HG03521 (cell line): ENCODE results near the gene CD9.
"Not testable (repeated sequence)": the region's sequence is repeated elsewhere in the genome, so short reads cannot be mapped to it uniquely, and the experiment has no call there.

Experiments
- ATAC-seq: cut with Tn5 transposase; IDR thresholded peaks from one replicate; pipeline ENCODE4 v1.9.1; 2021; ENCODE audit warnings: mild to moderate bottlenecking, moderate library complexity; ENCODE audit not compliant: unreplicated experiment

Gene CD9, protein sequence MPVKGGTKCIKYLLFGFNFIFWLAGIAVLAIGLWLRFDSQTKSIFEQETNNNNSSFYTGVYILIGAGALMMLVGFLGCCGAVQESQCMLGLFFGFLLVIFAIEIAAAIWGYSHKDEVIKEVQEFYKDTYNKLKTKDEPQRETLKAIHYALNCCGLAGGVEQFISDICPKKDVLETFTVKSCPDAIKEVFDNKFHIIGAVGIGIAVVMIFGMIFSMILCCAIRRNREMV

DNA sequence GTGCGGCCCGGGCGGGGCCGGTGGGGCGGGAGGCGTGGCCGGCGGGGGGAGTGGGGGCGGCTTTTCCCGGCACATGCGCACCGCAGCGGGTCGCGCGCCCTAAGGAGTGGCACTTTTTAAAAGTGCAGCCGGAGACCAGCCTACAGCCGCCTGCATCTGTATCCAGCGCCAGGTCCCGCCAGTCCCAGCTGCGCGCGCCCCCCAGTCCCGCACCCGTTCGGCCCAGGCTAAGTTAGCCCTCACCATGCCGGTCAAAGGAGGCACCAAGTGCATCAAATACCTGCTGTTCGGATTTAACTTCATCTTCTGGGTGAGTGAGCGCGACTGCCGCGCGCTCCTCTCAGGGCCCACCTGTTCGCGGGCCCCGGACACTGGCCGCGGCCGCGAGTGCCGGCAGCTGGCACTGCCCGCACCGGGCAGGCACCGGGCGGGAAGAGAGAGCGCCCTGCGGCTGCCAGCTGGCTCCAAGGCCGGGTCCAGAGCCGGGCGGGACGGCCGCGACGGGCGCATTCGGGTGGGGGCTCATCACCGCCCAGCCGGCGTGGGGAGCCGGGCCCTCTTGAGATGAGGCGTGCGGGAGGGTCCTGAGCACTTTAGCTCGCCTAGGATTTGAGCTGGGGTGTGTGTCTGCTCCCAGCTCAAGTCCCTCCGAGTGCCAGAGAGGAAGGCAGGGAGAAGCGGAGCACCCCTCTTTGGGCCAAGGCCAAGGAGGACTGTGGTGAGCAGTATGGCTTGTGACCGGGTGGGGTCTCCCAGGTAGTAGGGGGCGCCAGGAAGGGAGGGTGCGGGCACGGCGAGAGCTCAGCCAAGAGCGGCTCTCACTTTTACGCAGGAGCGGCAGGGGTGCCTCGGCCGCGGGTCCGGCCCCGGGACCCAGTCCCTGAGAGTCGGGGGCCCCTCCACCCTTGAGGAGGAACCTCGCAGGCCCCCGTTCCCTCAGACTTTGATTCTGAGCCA is at the start of gene CD9:
CD9 (plus strand) TSS at position 145 of the 957 bp plus-strand sequence; CDS start at position 245, 100 bp downstream.
- ATAC-seq: no peak

DNA sequence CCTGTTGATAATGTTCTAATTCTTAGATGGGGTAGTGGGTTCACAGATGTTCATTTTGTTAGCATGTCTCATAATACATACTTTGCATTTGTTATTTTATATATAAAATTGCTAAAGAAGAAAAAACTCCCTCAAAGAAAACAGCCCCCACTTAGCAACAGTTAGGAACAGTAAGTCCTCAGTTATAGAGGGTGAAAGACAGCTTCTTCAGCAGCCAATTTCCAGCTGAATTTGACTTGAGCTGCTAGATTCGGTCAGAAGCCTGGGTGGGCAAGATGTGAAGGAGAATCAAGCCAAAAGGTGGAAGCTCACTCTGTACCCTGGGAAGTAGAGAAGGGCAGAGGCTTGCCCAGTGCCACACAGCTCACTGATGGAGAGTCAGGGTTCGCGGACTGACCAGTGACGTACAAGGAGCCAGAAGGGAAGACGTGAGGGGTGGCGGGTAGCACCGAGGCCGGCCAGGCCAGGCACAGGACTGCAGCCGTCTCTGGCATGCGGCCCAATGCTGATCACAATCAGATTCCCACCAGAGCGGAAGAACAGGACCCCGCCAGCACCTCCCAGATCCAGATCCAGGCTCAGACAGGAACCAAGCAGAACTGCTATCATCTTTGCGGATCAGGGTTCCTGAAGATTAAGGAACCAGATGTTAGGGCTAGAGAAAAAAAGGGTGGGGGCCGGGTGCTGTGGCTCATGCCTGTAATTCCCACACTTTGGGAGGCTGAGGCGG is 45.3 kb upstream of the CD9 start:
- ATAC-seq: no peak

DNA sequence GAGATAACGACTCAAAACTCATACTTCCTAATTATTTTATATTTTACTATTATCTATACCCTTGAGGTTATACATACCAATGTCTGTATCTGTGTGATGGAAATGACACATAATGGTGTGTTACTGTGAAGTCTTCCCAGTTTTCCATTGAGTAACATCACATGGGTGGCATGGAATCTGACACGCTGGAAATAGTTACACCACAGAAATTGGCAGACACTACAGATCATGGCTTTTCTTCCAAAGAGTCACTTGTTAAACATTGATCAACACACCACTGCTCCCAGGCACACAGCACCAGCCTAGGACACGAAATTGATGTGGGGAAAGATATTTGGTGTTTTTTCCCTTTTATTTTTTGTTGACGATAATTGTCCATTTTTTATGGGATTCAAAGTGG is 42.7 kb upstream of the CD9 start:
- no peak for ATAC-seq

DNA sequence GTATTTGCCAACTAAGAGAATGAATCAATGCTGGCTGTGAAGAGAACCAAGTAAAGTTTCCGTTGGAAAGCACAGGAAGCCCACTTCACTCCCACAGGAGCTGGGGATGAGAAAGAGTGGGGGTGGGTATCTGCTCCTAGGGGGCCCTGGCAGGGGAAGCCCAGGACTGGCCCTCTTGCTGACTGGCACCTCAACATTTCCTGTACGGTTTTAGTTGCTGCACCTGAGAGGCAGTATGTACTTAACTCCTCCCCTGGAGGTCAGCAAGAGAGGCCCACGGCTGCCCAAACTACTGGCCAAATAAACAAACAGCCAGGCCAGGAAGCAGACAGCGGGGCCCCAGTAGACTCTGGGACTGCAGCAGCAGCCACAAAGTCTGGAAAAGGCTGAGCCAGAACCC is 41.9 kb upstream of the CD9 start:
- no peak for ATAC-seq

DNA sequence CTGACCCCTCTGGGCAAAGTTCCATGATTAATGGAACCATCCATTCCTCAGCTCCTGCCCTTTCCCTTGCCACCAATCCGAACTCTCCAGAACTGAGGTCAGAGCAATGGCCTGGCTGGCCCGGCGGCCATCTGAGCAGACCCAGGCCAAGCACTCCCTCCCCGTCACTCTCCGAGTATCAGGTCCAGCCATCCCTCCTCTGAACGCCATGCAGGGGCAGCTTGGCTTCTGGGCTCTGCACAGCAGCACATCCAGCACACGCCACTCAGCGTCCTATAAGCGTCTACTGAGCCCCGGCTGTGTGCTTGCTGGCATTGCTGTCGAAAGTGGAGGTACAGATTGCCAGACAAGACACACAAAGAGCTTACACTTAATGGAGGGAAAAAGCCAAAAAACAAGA is 41.5 kb upstream of the CD9 start:
- no peak for ATAC-seq

DNA sequence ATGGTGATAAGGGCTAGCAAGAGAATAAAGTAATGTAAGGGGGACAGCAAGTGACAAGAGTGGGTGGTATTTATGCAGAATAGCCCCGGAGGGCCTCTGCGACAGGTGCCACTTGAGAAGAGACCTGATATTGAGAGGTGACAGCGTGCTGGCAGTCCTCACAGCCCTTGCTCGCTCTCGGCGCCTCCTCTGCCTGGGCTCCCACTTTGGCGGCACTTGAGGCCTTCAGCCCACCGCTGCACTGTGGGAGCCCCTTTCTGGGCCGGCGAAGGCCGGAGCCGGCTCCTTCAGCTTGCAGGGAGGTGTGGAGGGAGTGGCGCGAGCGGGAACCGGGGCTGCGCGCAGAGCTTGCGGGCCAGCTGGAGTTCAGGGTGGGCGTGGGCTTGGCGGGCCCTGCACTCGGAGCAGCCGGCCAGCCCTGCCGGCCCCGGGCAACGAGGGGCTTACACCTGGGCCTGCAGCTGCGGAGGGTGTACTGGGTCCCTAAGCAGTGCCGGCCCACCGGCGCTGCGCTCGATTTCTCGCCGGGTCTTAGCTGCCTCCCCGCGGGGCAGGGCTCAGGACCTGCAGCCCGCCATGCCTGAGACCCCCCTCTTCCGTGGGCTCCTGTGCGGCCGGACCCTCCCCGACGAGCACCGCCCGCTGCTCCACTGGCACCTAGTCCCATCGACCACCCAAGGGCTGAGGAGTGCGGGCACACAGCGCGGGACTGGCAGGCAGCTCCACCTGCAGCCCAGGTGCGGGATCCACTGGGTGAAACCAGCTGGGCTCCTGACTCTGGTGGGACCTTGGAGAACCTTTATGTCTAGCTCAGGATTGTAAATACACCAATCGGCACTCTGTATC is 40.8 kb upstream of the CD9 start:
- not testable (repeated sequence) for ATAC-seq

DNA sequence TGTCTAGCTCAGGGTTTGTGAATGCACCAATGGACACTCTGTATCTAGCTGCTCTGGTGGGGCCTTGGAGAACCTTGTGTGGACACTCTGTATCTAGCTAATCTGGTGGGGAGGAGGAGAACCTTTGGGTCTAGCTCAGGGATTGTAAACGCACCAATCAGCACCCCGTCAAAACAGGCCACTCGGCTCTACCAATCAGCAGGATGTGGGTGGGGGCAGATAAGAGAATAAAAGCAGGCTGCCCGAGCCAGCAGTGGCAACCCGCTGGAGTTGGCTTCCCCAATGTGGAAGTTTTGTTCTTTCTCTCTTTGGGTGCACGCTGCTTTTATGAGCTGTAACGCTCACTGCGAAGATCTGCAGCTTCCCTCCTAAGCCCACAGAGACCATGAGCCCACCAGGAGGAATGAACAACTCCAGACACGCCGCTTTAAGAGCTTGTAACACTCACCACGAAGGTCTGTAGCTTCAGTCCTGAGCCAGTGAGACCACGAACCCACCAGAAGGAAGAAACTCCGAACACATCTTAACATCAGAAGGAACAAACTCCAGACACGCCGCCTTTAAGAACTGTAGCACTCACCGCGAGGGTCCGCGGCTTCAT is 40.1 kb upstream of the CD9 start:
- not testable (repeated sequence) for ATAC-seq

DNA sequence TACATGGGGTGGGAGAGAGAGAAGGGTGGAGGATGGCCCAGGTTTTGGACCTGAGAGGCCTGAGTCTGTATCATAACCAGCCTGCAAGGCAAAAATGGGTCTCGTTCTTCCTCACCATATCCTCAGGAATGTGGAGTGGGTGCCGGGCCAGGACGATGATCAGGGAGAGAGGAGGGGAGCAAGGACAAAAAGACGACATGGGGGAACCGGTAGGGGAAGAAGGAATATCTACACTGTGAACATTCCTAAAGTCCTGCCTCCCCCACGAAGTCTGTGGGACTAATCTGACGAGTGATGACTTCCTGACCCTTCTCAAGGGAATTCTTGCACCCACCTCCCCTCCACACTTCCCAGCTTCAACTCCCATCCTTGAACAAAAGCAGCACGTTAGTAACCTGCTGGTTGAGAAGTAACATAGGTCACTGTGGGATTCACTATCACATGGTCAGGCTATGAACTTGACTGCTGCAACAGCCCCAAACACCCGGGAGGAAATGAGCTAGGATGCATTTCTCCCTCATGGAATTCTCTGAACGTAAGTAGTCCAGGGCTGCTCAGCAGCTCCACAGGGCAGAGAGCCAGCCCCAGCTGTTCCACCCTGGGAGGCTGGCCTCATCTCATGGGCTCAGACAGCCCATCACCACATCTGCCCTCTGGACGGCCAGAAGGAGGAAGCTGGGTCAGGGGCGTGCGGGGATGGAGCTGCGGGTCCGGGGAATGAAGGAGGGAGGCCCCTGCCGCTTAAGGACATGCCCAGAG is 38.9 kb upstream of the CD9 start:
- no peak for ATAC-seq

DNA sequence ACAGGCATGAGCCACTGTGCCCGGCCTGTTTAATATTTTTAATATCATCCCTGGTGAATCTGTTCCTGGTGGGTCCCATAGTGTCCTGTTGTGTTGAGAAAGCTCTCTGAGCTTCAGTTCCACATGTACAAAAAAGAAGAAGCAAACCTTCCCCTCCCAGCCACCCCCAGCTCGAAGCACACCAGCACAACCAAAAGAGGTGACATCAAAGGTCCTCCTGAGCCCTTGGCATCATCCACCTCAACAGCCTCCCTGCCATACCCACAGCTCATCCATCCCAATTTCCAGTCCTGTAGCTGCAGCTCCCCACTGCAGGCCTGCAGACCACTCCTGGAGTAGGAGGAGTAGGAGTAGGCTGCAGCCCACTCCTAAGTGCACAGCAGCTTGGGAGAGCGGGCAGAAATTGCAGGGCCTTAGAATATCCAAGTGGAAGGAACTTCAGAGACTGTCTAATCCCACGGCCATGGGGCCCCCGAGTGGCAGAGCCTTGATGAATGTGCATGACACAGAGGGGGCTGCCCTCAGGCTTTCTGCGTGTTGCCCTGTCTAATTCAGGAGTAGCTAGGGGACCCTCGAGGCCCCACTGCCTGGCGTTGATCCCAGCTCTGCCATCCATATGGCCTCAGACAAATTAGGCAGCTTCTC is 36.7 kb upstream of the CD9 start:
- ATAC-seq: no peak

DNA sequence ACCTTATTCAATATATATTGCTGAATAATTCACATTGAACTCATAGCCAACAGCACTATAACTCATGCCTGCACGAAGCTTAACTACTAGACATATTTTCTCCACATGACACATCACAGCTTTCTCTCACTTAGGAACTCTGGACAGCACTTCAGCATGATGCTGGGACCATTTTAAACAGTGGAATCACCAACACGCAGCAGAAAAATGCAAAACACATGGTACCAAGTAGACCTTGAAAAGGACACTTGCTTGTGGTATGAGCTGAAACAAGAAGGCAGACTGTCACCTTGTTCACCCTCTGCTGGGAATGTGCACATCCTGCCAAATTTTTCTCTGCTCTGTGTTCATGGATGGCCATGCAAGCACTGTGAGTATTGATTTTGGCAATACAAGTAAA is 34.8 kb upstream of the CD9 start:
- ATAC-seq: no peak

DNA sequence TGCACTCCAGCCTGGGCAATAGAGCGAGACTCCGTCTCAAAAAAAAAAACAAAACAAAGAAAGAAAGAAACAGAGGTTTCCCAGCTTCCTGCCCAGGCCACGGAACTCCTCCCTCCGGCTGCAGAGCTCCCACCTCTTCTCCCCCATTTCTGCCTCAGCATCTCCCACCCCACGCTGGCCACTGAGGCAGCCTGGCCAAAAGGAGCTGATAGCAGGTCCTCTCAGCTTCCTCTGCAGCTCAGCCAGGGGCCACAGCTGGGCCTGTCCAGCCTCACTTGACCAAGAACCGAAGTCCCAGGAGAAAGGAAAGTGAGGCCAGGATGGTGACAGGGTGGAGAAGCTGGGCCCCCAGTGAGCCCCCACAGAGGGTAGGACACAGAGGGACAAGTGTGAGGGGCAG is 33.4 kb upstream of the CD9 start:
- no peak for ATAC-seq

DNA sequence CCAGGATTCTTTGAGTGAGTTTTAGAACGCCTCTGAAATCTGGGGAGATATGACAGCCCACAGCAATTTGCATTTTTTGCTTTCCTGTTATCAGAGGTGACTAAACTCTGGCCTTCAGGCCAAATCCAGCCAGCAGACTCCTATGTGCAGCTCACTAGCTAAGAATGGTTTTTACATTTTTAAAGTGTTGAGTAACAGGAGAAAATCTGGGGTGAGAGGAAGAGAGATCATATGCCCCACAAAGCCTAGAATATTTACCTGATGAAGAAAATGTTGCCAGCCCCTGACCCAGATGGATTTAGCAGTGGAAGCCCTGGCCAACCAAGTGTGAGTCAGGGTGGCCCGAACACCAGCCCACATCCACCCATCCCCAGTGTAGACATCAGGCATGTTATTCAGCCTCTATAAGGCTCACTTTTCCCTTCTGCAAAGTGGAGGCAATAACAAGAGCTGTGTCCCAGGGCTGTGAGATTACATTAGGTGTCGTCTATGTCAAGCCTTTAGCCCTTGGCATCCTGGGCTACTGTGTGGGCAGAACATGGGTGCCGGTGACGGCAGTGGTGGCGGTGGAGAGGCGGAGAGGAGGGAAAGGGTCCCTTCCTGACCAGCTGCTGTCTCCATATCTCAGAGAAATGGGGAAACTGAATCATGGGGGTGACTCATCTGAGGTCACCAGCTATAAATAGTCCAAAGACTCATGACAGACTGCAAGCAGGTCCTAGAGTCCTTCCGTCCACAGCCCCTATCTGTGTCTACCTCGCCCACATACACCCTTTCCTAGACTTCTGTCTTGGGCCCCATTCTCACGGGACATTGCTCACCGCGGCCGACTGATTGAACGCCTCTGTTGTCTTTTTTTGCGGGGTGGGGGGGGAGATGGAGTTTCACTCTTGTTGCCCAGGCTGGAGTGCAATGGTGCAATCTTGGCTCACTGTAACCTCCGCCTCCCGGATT is 32.6 kb upstream of the CD9 start:
- ATAC-seq: peak; percentile 77

DNA sequence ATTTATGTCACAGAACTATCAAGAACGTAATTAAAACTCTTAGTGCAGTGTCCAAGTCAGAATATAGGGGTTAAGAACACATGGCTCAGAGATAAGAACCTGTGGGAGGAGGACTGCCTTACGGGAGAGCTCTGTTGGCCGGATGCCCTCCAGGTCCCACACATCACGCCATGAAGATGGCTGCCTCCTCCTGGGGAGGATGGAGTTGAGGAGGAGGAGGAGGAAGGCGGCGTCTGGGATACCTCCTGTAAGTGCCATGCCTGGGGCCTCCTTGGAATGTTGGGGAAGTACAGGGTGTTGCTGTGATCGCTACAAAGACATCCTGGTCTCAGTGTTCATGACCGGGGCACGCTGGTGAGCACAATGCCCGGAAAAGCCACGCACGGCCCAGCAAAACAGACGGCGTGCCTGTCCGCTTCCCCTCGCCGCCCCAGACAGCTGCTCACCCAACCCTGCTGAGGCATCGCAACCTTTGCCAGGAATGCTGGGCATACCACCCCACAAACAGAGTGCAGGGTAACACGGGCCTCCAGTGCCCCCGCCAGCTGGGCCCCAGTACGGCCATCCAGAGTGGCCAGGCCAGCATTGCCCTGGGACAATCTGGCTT is 28.7 kb upstream of the CD9 start:
- ATAC-seq: no peak

DNA sequence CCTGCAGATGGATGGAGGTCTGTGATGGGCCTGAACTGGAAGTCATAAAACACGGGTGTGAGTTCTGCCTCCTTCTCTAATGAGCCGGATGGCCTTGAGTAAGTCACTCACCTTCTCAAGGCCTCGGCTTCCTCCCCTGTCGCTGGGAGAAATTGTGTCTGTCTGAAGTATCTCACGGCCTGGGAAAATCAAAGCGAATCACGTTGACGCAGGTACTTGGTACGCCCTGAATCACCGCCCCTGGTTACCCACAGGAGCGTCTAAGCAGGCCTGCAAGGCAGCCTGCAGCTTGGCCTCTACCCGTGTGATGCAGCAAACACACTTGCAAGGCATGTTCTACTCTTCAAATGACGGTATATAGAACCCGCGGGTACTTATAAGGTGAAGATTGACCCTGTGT is 28.1 kb upstream of the CD9 start:
- ATAC-seq: no peak

DNA sequence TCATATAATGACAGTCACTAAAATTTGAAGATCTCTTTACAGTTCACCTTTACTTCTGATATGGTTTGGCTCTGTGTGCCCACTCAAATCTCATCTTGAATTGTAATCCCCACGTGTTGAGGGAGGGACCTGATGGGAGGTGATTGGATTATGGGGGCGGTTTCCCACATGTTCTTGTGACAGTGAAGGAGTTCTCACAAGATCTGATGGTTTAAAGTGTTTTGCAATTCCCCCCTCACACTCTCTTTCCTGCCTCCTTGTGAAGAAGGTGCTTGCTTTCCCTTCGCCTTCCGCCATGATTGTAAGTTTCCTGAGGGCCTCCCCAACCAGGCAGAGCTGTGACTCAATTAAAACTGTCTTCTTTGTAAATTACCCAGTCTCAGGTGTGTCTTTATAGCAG is 27.3 kb upstream of the CD9 start:
- ATAC-seq: no peak

DNA sequence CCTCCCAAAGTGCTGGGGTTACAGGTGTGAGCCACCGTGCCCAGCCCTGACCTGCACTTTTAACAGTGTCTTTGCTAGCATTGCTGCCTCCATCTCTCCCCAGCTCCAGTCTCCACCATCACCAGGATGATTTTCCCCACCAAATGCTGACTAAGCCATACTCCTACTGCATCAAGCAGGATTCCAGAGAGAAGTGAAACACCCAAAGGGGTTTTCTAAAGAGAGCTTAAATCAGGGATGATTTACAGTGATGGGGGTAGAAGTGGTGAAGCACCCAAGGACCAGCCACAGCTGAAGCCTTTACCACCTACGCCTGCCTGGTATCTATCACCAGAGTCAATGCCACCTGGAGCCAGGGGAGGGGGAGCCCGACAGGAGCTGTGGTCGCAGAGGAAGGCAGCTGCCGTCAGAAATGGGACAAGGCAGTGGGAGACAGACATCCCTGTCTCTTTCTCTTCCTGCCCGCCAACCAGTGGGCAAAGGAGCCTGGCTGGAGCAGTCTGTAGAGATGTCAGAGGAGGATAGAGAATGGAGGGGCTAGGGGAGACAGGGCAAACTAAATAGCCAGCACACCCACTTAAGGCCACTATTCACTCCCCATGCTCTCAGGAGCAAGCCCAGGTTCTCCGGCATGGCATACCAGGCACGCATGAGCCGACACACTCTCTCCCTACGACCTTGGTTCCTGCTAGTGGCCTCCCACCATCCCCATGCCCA is 22.4 kb upstream of the CD9 start:
- ATAC-seq: no peak
